K562 (cell line): ENCODE measurements around the gene PLCB3. TPM values are rescaled to one million over a fixed set of nuclear protein-coding genes. Genes with fewer than 3 reads are reported as not detected.

Experiments
- CTCF ChIP-seq, 3 experiments: IDR thresholded peaks in 2 of 3; conservative IDR thresholded peaks in 1 of 3; 2 replicates each; pipeline ENCODE4 v1.5.1; 2011 to 2012; ENCODE audit warnings: low read length in 3 of 3, mild to moderate bottlenecking in 3 of 3, control low read depth in 2 of 3, improper control_type of control experiment in 1 of 3, inconsistent platforms in 1 of 3, low read depth in 1 of 3, mixed read lengths in 1 of 3, moderate library complexity in 1 of 3; ENCODE audit not compliant: insufficient read depth in 2 of 3
- HDAC2 ChIP-seq: fragments of 450-650 bp; IDR thresholded peaks from 2 replicates; pipeline ENCODE4 v1.6.1; 2016; ENCODE audit warnings: mild to moderate bottlenecking
- NFXL1 ChIP-seq: fragments of 450-650 bp; formaldehyde crosslinking; IDR thresholded peaks from 2 replicates; pipeline ENCODE4 v1.4.0; 2021; ENCODE audit warnings: mild to moderate bottlenecking
- RBM39 ChIP-seq: fragments of 200-400 bp; formaldehyde crosslinking; optimal IDR thresholded peaks from 2 replicates; pipeline ENCODE3; 2018; ENCODE audit warnings: low read depth, low read length
- ZNF395 ChIP-seq: fragments of 200-800 bp; sonication (Bioruptor generic); IDR thresholded peaks from 2 replicates; pipeline ENCODE4 v1.6.1; 2017; ENCODE audit warnings: missing genetic modification characterization, missing compliant biosample characterization
- ZNF609 ChIP-seq: sonication (generic); formaldehyde crosslinking; IDR thresholded peaks from 2 replicates; pipeline ENCODE4 v1.8.1; 2023; ENCODE audit warnings: missing genetic modification reagents, mild to moderate bottlenecking, borderline replicate concordance
- polyA plus RNA-seq, 8 experiments: library from polyadenylated mRNA; depleted of rRNA in 4 of 8; stranded (reverse) in 5 of 8; unstranded in 3 of 8; fragments of >200 nt; fragmentation: Nextera tagmentation in 2 of 8; fragmentation: Illumina TruSeq in 1 of 8; extraction: Ambion mirVana in 2 of 8; extraction: Trizol in 1 of 8; gene quantifications; 2 replicates each; pipeline versions ENCODE4 v1.2.1 to v1.2.3, GENCODE V29; 2011 to 2014; ENCODE audit warnings: inconsistent platforms in 1 of 8, missing spikeins in 1 of 8
- total RNA-seq, 7 experiments: library from RNA; depleted of rRNA in 6 of 7; stranded (reverse); fragments of >200 nt in 6 of 7; fragmentation: Illumina TruSeq in 2 of 7; extraction: Trizol in 2 of 7; gene quantifications; 2 replicates each; pipeline versions ENCODE4 v1.2.1 to v1.2.3, GENCODE V29; 2011 to 2021; ENCODE audit warnings: low replicate concordance in 1 of 7
- TF ChIP-seq, protein P1 (sequence below): sonication (generic); formaldehyde crosslinking; IDR thresholded peaks from 2 replicates; pipeline ENCODE4 v1.8.1; 2023; ENCODE audit warnings: mild to moderate bottlenecking, missing genetic modification reagents

Gene PLCB3
- total and polyA plus RNA-seq, 9 of the 15 experiments (the other 6 are each of a cell fraction or from before 2014, with no cell fraction given), result 0.31 to 44.8 (median 14.6) TPM

GRCh38 chr11:64262271-64263002 is 11.1 kb downstream of the PLCB3 start (continued):
- TF ChIP-seq ZNF609 (CRISPR knock-in tag) (no peak), HDAC2 (no peak), RBM39 (no peak), ZNF395 (CRISPR knock-in tag) (no peak), CTCF (IDR thresholded peaks at IDR 0.05 in 2 of 3, conservative IDR thresholded peaks at IDR 0.05 in 1 of 3; ENCODE audit: insufficient read depth in 2 of 3, low read depth in 1 of 3, low read length in 3 of 3) (no peak), NFXL1 (no peak)
- TF ChIP-seq, protein P1, sequence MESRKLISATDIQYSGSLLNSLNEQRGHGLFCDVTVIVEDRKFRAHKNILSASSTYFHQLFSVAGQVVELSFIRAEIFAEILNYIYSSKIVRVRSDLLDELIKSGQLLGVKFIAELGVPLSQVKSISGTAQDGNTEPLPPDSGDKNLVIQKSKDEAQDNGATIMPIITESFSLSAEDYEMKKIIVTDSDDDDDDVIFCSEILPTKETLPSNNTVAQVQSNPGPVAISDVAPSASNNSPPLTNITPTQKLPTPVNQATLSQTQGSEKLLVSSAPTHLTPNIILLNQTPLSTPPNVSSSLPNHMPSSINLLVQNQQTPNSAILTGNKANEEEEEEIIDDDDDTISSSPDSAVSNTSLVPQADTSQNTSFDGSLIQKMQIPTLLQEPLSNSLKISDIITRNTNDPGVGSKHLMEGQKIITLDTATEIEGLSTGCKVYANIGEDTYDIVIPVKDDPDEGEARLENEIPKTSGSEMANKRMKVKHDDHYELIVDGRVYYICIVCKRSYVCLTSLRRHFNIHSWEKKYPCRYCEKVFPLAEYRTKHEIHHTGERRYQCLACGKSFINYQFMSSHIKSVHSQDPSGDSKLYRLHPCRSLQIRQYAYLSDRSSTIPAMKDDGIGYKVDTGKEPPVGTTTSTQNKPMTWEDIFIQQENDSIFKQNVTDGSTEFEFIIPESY, result peak; percentile 47; the same call in 1 of the 2 replicates
